HG03558 (cell line): ENCODE data around the gene SMCHD1.
"Not testable (repeated sequence)": the region's sequence is repeated elsewhere in the genome, so short reads cannot be mapped to it uniquely, and the experiment has no call there.

Source experiments
- ATAC-seq: cut with Tn5 transposase; IDR thresholded peaks from one replicate; pipeline ENCODE4 v1.9.1; 2021; ENCODE audit warnings: moderate number of reproducible peaks; ENCODE audit not compliant: unreplicated experiment; ENCODE audit errors: extremely low read depth

Gene SMCHD1

DNA sequence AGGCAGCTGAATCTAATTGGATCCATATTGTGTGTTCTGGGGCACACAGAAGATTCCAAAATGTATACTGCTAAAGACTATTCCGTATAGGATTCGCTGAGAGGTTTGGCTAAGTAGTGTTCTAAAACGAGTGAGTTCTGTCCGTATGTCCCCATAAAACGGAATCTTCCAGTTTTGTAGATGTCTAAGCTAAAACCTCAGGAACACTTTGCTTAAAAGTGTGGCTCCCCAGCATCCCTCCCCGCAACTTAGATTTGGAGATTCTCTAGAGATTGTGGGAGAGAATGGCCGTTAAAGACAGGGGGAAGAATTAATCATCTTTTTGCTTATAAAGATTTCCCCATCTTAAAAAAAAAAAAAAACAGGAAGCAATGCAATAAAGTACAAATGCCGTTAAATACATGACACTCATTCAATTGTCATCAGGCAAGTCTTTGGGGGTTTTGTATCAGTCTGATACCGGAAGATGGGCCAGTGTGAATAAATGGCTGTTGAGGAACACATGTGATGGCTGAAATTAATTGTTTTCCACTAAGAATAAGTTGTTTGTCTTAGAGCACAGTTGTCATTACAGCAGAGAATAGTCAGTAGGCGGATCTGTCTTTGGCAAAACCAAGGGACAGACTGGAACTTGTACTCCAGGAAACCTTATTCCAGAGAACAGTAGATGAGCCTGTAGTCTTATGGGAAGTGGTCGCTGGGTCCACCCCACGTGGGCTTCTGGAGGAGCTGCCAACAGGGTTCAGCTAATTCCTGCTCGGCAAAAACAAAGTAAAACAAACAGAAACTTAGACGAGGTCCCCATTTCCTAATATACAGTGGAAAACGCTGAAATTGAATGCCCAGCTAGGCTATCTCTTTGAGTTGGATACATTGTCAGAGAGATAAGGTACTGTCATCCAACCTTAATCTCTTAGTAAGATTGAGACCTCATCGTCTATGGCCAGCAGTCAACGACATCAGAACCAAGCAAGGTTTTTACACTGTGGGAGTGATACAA lies 193.0 kb downstream of the SMCHD1 start:
- no peak for ATAC-seq

DNA sequence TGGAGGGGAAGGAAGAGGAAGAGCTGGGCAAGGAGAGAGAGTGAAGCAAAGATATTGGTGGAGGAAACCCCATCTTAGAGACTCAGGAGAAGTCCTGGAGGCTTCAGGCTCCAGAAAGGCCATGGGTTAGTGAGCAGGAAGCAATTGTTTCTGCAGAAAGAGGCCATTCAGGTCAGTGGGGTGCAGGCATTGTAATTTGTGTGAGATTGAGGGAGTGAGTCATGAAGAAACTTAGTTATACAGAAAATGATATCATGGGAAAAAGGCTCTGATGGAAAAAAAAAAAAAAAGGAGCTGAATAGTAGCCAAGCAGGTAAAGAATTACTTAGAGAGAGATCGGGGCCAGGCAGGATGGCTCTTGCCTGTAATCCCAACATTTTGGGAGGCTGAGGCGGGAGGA lies 195.3 kb downstream of the SMCHD1 start:
- ATAC-seq = no peak

DNA sequence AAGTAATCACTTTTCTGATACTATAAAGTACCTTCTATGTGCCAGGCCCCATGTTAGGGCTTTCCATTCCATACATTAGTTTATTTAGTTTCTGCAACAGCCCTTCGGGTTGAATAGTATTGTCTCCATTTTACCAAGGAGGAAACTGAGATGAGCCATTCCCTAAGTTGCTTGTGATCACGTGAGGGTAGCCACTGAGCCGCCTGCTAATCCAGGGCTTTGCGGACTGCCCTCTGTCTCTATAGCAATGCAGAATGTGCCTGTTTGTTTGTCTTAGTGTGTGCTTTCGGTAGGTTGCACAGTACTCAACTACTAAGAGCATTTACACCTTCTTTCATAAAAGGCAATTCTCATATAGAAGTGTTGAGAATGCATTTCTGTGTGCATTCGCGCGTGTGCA lies 196.2 kb downstream of the SMCHD1 start:
- ATAC-seq = no peak

DNA sequence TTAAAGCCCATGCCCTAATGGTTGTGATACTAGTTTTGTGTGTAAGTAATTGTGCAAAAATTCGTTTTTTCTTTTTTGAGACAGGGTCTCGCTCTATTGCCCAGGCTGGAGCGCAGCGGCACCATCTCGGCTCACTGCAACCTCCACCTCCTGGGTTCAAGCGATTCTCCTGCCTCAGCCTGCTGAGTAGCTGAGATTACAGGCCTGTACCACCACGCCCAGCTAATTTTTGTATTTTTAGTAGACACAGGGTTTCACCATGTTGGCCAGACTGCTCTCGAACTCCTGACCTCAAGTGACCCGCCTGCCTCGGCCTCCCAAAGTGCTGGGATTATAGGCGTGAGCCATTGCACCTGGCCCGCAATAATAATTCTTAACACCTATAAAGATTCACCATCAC lies 196.9 kb downstream of the SMCHD1 start:
- ATAC-seq = not testable (repeated sequence)

DNA sequence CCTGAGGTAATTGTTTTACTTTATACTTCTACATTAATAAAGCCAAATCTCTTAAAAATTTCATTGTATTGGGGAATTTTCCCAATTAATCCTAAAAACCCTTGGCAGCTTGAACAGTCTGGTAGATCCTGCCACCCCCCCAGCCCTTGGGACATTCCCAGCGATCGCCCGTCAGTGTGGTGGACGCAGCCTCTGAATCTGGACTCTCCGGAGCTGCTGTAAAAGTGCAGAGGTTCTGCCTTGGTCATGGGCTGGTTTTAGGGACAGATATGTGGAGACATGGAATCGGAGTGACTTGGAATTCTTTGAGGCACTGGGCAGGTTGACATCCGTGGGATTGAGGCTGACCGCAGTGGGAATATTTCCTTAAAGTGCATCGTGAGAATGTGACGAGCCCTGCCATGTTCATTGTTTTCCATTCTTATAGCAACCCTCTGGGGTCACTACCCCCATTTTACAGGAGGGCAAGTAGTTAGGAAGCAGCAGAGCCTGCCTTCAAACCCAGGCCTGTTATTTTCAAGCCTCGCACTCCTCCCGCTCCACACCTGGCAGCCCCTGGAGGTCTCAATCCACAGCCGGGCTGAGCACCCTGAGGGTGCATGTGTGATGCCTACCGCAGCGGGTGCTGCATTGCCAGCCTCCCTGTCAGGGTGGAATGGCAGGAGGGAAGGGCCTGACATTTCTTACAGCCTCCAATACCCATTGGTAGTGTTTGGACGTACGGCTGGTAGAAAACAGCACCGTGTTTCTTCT lies 197.8 kb downstream of the SMCHD1 start:
- ATAC-seq = no peak

DNA sequence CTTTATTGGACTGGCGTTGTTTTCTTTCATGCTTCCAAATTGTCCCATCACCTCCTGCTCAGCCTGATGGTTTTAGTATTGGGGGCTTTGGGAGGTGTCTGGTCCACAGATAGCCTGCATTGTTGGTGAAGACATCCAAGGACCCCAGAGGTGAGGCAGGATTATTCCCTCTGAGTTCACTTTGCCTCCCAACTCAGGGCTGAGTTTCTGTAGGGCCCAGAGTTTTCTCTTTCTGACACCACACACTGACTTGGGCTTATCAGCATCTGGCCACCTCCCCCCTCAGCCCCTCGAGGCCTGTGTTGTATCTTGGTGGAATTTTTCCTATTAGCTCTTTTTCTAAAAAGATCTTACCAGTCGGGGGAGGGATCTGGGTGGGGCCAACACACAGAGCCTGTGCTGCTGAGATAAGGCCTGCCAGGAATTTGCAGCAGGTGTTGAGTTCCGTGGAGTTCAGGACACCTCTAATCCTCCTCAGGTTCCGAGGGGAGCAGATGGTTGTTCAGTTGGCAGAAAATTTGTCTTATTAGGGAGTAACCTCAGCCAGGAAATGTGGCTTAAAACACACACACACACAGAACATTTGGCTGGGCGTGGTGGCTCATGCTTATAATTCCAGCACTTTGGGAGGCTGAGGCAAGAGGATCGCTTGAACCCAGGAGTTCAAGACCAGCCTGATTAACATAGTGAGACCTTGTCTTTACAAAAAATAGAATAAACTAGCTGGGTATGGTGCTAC lies 198.6 kb downstream of the SMCHD1 start:
- no peak for ATAC-seq
